NOMO-1 (cell line): ENCODE results near the gene PNMA8A.

Experiments used
- DNase-seq, 2 experiments: peaks; one replicate each; lab custom pipeline; 2025; ENCODE audit not compliant: unreplicated experiment in 2 of 2; lab: John Stamatoyannopoulos, UW

PNMA8A gene

DNA sequence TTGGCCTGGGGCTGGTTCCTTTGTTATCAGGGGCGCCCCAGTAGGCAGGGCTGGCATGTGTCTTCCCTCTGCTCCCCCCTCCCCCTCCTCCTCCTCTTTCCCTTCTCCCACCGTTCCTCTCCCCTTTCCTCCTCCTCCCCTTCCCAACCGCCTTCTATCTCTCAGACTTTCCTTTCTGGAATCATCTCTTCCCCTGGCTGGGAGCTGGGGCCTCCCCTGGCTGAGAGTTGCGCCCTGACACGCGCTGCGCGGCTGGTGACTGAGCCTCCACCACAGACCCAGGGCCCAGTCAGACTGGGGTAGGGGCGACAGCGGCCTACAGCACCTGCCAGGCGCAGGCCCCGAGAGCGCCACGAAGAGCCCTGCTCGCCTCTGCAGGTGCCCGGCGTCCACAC, 21.5 kb upstream of the PNMA8A start:
- no peak for DNase-seq

DNA sequence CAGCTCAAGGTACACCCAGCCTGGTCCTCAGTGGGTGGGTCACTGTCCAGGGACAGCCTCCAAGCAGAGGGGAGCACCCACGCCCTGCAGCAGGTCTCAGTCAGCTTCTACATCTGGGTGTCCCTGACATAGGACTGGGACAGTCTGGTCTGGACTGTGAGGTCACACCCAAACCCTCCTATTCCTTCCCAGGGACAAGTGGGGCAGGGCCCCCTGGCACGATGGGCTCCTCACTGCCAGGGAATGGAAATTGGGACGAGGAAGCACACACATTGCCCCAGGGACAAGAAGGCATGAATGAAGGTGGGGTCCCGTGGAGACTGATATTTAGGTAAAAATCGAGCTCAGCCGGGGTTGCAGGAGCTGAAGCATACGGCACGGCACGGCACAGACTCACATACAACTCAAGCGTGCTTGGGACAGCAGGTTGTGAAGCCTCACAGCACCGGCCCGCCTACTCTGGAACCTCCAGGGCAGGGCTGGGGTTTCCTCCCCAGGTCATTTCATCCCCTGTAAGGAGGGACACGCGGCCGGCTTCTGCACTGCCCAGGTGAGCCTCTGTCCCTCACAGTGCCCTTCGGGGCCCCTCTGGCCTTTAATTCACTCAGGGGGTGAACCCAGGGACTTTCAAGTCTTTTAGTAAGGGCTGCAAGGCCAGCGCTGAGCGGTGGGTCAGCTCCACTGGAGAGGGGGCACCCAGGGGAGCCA, 20.8 kb upstream of the PNMA8A start:
- no peak for DNase-seq

GRCh38 chr19:46490774-46491173, 19.4 kb upstream of the PNMA8A start:
- no peak for DNase-seq

DNA sequence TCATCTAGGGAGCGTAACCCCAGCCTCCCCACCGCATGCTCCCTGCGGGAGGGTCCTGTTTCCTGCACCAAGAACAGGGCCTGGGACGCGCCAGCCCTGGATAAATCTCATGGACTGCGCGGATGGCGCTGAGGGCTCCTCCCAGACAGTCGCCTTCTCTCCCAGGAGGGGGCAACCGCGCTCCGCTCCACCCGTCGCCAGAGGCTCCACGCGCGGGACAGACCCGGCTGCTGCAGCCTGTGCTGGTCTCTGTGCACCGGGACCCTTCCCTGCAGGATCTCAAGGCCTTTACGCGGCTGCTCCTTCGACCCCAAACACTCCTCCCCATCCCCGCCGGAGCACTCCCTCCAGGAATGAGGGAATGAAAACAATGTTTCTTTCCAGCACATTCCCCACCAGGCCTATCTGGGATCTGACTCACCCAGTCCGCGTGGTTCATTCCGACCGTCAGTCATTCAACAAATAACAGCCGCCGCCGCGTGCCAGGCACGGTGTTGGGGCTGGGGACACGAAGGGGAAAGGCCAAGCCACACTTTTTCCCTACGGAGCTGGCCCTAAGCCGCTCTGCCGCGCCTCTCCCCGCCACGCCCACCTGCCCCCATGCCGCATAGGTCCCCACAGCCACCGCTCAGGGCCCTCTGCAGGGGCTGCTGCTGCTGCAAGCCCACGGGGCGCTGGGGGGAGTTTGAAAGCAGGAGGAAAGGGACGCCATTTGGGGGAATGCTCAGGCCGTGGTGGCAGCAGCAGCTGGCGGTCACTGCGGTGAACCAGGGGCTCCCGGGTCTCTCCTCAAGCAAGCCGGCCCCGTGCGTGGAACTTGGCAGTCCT, 18.3 kb upstream of the PNMA8A start:
- DNase-seq = no peak

GRCh38 chr19:46488551-46488950, 17.2 kb upstream of the PNMA8A start:
- DNase-seq = no peak

DNA sequence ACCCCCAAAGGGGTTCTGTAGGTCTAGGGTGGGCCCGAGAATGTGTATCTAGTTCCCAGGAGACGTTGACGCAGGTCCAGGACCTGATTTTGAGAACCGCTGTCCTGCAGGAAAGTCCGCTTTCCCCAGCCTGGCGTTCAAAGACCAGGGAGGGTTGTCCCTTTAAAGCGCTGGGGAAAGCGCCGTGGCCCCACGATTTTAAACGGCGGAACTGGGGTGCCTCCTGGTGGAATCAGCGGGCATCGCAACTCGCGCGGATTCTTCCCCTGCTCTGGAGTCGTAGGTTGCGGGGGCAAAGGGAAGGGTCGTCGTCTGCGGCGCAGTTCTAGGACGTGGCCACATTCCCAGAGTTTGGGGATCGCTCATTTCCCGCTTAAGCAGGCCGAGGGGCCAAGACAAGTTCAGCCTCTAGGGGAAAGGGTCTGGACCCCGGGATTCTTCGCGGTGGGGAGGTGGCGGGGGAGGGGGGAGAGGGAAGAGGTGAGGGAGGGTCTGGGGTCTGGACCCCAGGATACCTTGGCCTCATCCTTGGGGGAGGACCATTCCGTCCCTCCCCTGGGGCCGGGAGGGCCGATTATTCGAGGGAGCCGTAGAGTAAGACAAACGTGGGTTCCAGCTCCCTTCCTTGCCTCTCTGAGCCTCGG, 16.6 kb upstream of the PNMA8A start:
- peak; percentile 43 to 51 for DNase-seq

DNA sequence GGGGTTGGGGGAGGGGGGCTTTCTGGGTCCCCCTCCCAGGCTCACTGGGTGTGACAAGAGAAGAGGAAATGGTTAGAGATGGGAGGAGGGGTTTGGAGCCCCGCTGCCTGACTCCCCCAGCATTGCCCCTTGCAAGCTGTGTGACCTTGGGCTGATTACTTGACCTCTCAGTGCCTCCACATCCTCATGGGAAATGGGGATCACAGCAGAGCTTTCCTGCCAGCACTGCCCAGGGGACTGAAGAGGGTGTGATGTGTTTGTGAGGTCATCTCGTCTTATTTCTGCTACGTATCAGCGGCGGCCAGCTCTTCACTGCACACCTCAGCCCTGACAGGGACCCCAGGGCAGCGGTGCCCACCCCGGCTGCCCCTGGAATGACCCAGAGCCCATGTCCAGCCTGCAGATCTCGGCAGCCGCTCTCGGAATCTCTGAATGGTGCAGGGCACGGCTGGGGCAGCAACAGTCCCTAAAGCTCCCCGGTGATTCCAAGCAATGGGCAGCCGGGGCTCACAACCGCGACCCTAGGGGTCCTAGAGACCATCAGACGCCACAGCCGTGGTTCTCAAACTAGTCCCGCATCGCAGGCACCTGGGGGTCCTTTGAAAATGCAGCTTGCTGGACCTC, 15.9 kb upstream of the PNMA8A start:
- no peak for DNase-seq

DNA sequence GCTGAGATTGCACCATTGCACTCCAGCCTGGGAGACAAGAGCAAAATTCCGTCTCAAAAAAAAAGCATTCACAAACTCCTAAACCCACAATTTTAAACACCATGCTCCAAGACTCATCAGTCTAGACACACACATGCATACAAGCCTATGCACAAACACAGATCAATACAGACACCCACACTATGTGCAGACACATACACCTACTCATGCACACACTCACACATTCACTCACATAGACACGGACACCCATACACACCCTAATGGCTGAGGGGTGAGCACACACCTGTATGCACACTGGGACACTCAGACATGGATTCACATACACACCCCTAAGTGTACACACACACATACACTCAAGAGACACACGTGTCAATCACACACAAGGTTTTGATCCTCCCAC, 15.0 kb upstream of the PNMA8A start:
- DNase-seq = no peak

- no peak for DNase-seq
Measured at GRCh38 chr19:46484656-46485055, 13.3 kb upstream of the PNMA8A start.

DNA sequence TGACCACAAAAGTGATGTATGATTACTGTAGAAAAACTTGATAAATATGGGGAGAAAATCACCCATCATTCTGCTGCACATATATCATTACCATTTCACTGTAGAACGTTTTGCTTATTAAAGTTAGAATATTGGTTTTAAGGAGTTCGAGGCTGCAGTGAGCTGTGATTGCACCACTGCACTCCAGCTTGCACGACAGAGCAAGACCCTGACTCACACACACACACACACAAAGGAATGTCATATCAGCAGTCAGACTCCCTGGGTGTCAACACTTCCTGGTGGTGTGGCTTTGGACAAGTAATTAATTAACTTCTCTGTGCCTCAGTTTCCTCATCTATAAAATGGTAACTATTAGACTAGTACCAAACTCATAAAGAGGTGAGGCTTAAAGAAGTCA, 11.3 kb upstream of the PNMA8A start:
- DNase-seq = no peak

DNA sequence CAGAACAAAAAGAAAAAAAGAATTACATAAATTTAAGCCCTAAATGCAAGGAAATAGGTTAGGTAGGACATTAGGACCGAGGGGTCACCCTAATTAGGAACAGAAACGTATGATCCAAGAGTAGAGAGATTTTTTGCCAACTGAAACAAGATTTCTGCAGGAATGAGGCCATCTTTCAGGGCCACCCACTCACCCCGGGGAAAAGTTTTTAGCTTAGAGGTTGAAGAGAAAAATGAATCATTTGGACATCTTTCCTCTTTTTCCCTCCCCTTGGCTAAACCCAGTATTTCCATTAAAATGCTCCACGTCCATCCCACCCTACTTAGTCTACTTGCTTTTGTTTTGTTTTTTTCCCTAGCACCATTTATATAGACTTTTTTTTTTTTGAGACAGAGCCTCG, 10.6 kb upstream of the PNMA8A start:
- DNase-seq = no peak

- no peak for DNase-seq
Measured at GRCh38 chr19:46481223-46481848, 10.0 kb upstream of the PNMA8A start.

GRCh38 chr19:46480415-46480814, 9.1 kb upstream of the PNMA8A start:
- DNase-seq = no peak

GRCh38 chr19:46478356-46478986, 7.1 kb upstream of the PNMA8A start:
- no peak for DNase-seq

DNA sequence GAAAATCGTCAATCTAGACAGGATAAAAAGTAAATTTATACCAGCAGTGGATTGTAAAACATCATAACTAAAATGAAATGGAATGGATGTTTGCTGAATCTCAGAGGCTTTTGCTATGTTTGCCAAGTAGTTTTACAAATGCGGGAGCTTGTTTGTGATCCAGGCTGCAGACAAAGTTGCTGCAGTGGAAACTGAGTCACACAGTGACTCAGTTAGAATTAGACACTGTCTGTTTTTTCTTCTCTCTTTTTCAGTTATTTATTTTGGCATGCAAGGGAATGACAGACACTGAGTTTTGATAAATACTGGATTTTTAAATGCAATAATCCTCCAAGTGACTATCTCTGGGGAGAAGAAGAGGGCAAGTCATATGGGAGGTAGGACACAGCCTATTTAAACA, 4.6 kb upstream of the PNMA8A start:
- no peak for DNase-seq

GRCh38 chr19:46474211-46474610, 2.8 kb upstream of the PNMA8A start:
- no peak for DNase-seq

DNA sequence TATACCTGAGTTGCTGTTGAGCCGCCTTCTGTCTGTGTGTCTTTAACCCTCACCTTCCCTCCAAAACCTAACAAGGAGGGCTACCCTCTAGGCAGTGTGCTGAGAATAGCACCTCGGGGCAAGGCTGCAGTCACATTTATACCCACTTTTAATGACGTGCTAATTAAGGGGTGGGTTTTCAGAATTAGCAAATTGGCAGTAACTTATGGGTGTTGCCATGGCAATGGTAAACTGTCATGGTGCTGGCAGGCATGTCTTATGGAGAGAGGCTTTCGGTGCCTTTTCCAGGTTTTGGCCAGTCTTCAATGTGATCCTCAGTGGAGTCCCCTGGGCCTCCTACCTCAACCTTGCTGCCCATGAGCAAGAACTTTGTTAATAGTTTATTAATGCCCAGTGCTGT, 1.2 kb upstream of the PNMA8A start:
- no peak for DNase-seq

GRCh38 chr19:46471811-46472543, 614 bp upstream of the PNMA8A start:
- no peak for DNase-seq

DNA sequence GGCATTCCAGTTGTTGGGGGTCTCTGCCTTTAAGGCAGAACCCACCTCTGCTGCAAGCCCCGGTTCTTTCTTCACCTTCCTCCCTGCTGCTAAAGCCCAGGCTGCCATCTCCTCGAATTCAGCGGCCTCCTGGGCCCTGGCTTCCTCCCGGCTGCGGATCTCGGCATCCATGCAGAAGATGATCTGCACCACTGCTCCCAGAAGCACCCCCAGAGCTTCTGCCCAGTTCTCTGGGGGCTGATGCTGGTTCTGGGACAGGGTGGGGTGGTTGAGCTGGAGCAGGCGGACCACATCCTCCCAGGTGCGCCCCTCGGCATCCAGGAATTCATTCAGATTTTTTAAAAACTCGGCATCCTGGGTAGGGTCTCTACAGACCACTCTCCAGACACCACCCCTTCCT, 987 bp downstream of the PNMA8A start:
- no peak for DNase-seq
